GM12878 (cell line): ENCODE results near the gene ARHGAP11B.
"Not testable (repeated sequence)": the region's sequence is repeated elsewhere in the genome, so short reads cannot be mapped to it uniquely, and the experiment has no call there.

Source experiments
- ATAC-seq: fragments of 200-7000 bp; cut with Tn5 transposase; 3 replicates; pipeline ENCODE4 v1.9.1; 2020; ENCODE audit warnings: mild to moderate bottlenecking, moderate library complexity
- BruUV-seq: library from RNA; stranded (reverse); fragments of 400-500 nt; replicated peaks from 2 replicates; lab custom pipeline; 2021; lab: Mats Ljungman, UMichigan
- CTCF ChIA-PET: fragments of 300-600 bp; sonication (Branson Sonifier 250); formaldehyde crosslinking; extraction: SDS; loops from one replicate; lab custom pipeline; 2021; ENCODE audit warnings: inconsistent platforms; lab: Yijun Ruan, JAX
- POLR2A ChIA-PET: fragments of 350-600 bp; formaldehyde crosslinking; extraction: SDS; loops from one replicate; lab custom pipeline; 2021; ENCODE audit warnings: inconsistent platforms; lab: Charles Lee
- RAD21 ChIA-PET: fragments of 300-600 bp; sonication (Branson Sonifier 250); formaldehyde crosslinking; loops from one replicate; lab custom pipeline; 2023; ENCODE audit warnings: antibody characterized with exemption; ENCODE audit not compliant: unreplicated experiment; lab: Charles Lee
- SMC1A ChIA-PET: fragments of 300-600 bp; sonication (Branson Sonifier 250); formaldehyde crosslinking; loops from one replicate; lab custom pipeline; 2023; ENCODE audit not compliant: unreplicated experiment, uncharacterized antibody; lab: Charles Lee
- DNase-seq: peaks from one replicate; pipeline ENCODE4 v3.0.0-alpha.2; 2011; ENCODE audit warnings: low read depth, low spot score
- FAIRE-seq: peaks from 3 replicates; lab custom pipeline; 2011; peaks lifted over from hg19 to GRCh38; lab: Jason Lieb, UNC
- H2AFZ ChIP-seq: 2 replicates; pipeline ENCODE4 v1.6.0; 2011; ENCODE audit warnings: low read depth, low read length, control low read depth; ENCODE audit not compliant: control insufficient read depth
- H3K27ac ChIP-seq: 2 replicates; pipeline ENCODE4 v1.5.1; 2011; ENCODE audit warnings: control low read depth; ENCODE audit not compliant: control insufficient read depth, insufficient read depth
- H3K27me3 ChIP-seq, 2 experiments: replicated peaks in 1 of 2; 2 replicates each; pipeline versions ENCODE4 v1.6.0 to v1.6.1; 2011; ENCODE audit warnings: low read length in 1 of 2; ENCODE audit not compliant: control insufficient read depth in 2 of 2, insufficient read depth in 2 of 2
- H3K36me3 ChIP-seq, 2 experiments: 2 replicates each; pipeline ENCODE4 v1.5.1; 2011; ENCODE audit warnings: low read length in 1 of 2; ENCODE audit not compliant: control insufficient read depth in 2 of 2, insufficient read depth in 2 of 2
- H3K4me1 ChIP-seq: 2 replicates; pipeline ENCODE4 v1.6.1; 2011; ENCODE audit warnings: mild to moderate bottlenecking, low read length, moderate library complexity, mixed read lengths; ENCODE audit not compliant: control insufficient read depth, insufficient read depth
- H3K4me2 ChIP-seq: 2 replicates; pipeline ENCODE4 v1.6.0; 2011; ENCODE audit warnings: control low read depth; ENCODE audit not compliant: control insufficient read depth, insufficient read depth
- H3K4me3 ChIP-seq: fragments of 200-600 bp; sonication (generic); 2 replicates; pipeline ENCODE4 v1.5.1; 2016
- H3K79me2 ChIP-seq: 2 replicates; pipeline ENCODE4 v1.6.0; 2011; ENCODE audit warnings: low read length; ENCODE audit not compliant: control insufficient read depth, insufficient read depth
- H3K9ac ChIP-seq: 2 replicates; pipeline ENCODE4 v1.8.0; 2011; ENCODE audit warnings: low read length, control low read depth, mixed read lengths; ENCODE audit not compliant: control insufficient read depth, insufficient read depth
- H3K9me3 ChIP-seq: replicated peaks from 3 replicates; pipeline ENCODE4 v1.5.1; 2011; ENCODE audit warnings: mild to moderate bottlenecking, low read length; ENCODE audit not compliant: control insufficient read depth, insufficient read depth
- H4K20me1 ChIP-seq: 2 replicates; pipeline ENCODE4 v1.6.0; 2011; ENCODE audit not compliant: control insufficient read depth, insufficient read depth
- WGBS: methylation state at CpG from one replicate; pipeline ENCODE4 v1.1.6; 2016; ENCODE audit warnings: low lambda C conversion rate; ENCODE audit not compliant: insufficient replicate concordance, insufficient coverage; ENCODE audit errors: missing lambda C conversion rate; 5-methylcytosine and 5-hydroxymethylcytosine counted together
- in situ Hi-C: fragments of 300-500 bp; cut with MboI; formaldehyde crosslinking; loops from 9 replicates; pipeline ENCODE4 v1.14.3; 2018; ENCODE audit warnings: mixed read lengths
- intact Hi-C: fragments of 100-400 bp; cut with micrococcal nuclease; formaldehyde crosslinking; loops from one replicate; pipeline ENCODE4 v1.14.2; 2022; ENCODE audit not compliant: unreplicated experiment

ARHGAP11B gene

DNA sequence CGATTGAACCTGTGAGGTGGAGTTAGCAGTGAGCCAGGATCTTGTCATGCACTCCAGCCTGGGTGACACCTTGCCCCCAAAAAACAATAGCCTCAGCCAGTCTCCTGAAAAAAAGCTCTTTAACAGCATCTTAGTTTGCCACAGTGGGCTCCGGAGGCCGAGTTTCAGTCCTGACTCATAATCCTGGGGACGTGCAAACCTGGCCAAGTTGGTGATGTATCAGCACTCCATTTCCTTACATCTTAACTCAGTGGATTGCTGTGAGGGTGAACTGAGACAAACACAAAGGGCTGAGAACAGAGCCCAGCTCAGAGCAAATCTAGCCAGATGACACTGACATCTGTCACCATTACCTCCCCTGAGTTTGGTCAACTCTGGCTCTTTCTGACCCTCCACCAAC, 50.0 kb downstream of the ARHGAP11B start:
- H2AFZ ChIP-seq, H3K27ac ChIP-seq, FAIRE-seq, H3K4me1 ChIP-seq, CTCF ChIA-PET, H3K4me2 ChIP-seq, SMC1A ChIA-PET, ATAC-seq, H3K9me3 ChIP-seq, POLR2A ChIA-PET, H3K4me3 ChIP-seq, H4K20me1 ChIP-seq, H3K36me3 ChIP-seq, H3K27me3 ChIP-seq, in situ Hi-C loops, H3K9ac ChIP-seq, DNase-seq, BruUV-seq, H3K79me2 ChIP-seq, RAD21 ChIA-PET: not testable (repeated sequence)
- intact Hi-C loops: loop anchor here (10.0 kb wide), 1 partner anchor 99 kb away; no protein-coding TSS in a partner anchor
- WGBS: 99% methylated on average over 4 of the region's 4 CpGs

DNA sequence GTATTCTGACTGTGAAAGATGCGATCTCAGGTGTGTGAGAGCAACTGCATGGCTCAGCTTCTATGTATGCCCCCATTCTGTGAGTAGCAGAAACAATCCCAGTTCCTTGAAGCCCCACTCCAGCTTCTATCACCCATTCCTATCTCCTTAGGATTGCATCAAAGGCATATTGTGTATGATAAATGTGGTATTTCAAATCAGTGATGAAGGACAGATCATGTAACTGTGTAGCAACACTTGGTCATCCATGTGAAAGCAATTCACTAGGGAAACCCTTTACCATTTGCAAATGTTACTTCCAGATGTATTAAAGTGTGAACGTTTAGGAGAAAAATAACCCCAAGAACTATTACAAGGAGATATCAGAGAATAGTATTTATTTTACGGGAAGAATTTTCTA, 55.1 kb downstream of the ARHGAP11B start:
- H3K4me1 ChIP-seq, H3K9me3 ChIP-seq, H3K4me2 ChIP-seq, H2AFZ ChIP-seq, H3K9ac ChIP-seq, DNase-seq, ATAC-seq, CTCF ChIA-PET, H3K27me3 ChIP-seq, intact Hi-C loops, BruUV-seq, H3K79me2 ChIP-seq, H3K36me3 ChIP-seq, POLR2A ChIA-PET, in situ Hi-C loops, FAIRE-seq, SMC1A ChIA-PET, H3K4me3 ChIP-seq, H3K27ac ChIP-seq, H4K20me1 ChIP-seq: not testable (repeated sequence)
- RAD21 ChIA-PET: interaction anchor here (0.7 kb wide), 1 partner anchor 13 kb away, joined by 4 read pairs; no protein-coding TSS in a partner anchor
- WGBS: 97% methylated on average over 3 of the region's 3 CpGs

DNA sequence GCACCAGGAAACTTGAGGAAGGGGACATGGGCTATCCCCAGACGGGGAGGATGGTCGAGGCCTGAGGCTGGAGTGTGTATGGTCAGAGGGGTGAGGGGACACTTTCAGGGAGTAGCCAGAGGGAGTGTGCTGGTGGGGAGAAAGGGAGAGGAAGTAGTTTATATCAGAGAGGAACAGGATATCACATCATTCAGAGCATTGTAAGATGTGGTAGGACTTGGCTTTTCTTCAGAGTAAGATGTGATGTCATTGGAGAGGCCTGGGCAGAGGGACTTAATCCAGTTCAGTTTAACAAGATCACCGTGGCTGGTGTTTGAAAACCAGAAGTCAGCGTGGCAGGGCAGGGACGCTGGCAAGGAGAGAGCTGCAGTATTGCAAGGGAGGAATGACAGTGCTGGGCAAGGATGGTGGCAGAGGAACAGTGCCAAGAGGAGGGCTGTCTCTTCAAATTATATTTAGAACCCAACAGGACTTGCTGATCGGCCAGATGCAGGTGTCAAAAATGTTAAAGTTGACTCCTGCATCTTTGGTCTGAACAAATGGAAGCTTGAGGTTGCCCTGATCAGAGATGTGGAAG, 59.9 kb downstream of the ARHGAP11B start:
- BruUV-seq, H3K27me3 ChIP-seq, RAD21 ChIA-PET, H3K4me1 ChIP-seq, H3K9ac ChIP-seq, intact Hi-C loops, CTCF ChIA-PET, H3K4me2 ChIP-seq, POLR2A ChIA-PET, ATAC-seq, H3K36me3 ChIP-seq, in situ Hi-C loops, H3K79me2 ChIP-seq, H3K4me3 ChIP-seq, H2AFZ ChIP-seq, H4K20me1 ChIP-seq, SMC1A ChIA-PET, FAIRE-seq, H3K27ac ChIP-seq, H3K9me3 ChIP-seq, DNase-seq: not testable (repeated sequence)
- 94% methylated on average over 6 of the region's 6 CpGs for WGBS

DNA sequence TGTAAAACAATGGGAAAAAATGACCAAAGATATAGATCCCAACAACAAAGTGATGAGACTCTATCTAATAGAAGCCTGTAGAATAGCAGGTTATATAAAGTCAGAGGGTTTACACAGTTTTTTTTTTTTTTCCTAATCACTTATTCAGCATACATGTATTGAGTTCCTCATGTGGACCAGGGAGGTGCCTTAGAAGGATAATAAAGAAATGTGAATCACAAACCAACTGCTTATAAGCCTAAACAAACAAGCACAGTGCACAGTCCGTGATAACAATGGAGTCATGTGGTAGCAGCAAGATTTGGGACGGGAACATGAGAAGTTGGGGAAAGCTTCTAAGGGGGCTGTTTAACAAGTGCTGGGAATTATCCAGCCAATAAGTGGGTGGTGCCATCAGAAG, 60.7 kb downstream of the ARHGAP11B start:
- ATAC-seq, intact Hi-C loops, H3K9me3 ChIP-seq, H3K4me1 ChIP-seq, H2AFZ ChIP-seq, in situ Hi-C loops, H3K9ac ChIP-seq, H3K4me3 ChIP-seq, CTCF ChIA-PET, FAIRE-seq, H3K4me2 ChIP-seq, RAD21 ChIA-PET, SMC1A ChIA-PET, H3K27me3 ChIP-seq, H4K20me1 ChIP-seq, BruUV-seq, H3K36me3 ChIP-seq, POLR2A ChIA-PET, DNase-seq, H3K79me2 ChIP-seq, H3K27ac ChIP-seq: not testable (repeated sequence)
- 63% methylated on average over 2 of the region's 2 CpGs for WGBS
